ENCODE measurements around the gene COL18A1.
"Not testable (repeated sequence)": the region's sequence is repeated elsewhere in the genome, so short reads cannot be mapped to it uniquely, and the experiment has no call there.

The COL18A1 gene

GRCh38 chr21:45427331-45428271 lies 22.6 kb downstream of the COL18A1 start:
- DNase-seq (ENCODE audit: low spot score), result no peak

- no peak for DNase-seq (ENCODE audit: low spot score)
Observed at GRCh38 chr21:45428534-45428933, 23.6 kb downstream of the COL18A1 start.

- DNase-seq (ENCODE audit: low spot score), result no peak
Observed at GRCh38 chr21:45429221-45430175, 24.5 kb downstream of the COL18A1 start.

GRCh38 chr21:45430521-45431501 lies 25.8 kb downstream of the COL18A1 start:
- DNase-seq (ENCODE audit: low spot score), result no peak

GRCh38 chr21:45431781-45432572 lies 27.0 kb downstream of the COL18A1 start:
- DNase-seq (ENCODE audit: low spot score), result no peak

- DNase-seq (ENCODE audit: low spot score), result no peak
Observed at GRCh38 chr21:45432575-45433255, 27.8 kb downstream of the COL18A1 start.

GRCh38 chr21:45433301-45433700 lies 28.3 kb downstream of the COL18A1 start:
- no peak for DNase-seq (ENCODE audit: low spot score)

- no peak for DNase-seq (ENCODE audit: low spot score)
Observed at GRCh38 chr21:45433911-45434644, 29.1 kb downstream of the COL18A1 start.

- DNase-seq (ENCODE audit: low spot score), result no peak
Observed at GRCh38 chr21:45434645-45435217, 29.8 kb downstream of the COL18A1 start.

- no peak for DNase-seq (ENCODE audit: low spot score)
Observed at GRCh38 chr21:45435405-45435981, 30.5 kb downstream of the COL18A1 start.

- DNase-seq (ENCODE audit: low spot score), result no peak
Observed at GRCh38 chr21:45436351-45437065, 31.5 kb downstream of the COL18A1 start.

GRCh38 chr21:45437844-45438243 lies 32.9 kb downstream of the COL18A1 start:
- not testable (repeated sequence) for DNase-seq (ENCODE audit: low spot score)

GRCh38 chr21:45438391-45439145 lies 33.6 kb downstream of the COL18A1 start:
- no peak for DNase-seq (ENCODE audit: low spot score)

- peak; percentile 85 for DNase-seq (ENCODE audit: low spot score)
Observed at GRCh38 chr21:45439161-45439872, 34.4 kb downstream of the COL18A1 start.

- no peak for DNase-seq (ENCODE audit: low spot score)
Observed at GRCh38 chr21:45439901-45440461, 35.0 kb downstream of the COL18A1 start.

- DNase-seq (ENCODE audit: low spot score), result no peak
Observed at GRCh38 chr21:45440736-45441350, 35.9 kb downstream of the COL18A1 start.
